HuH-7 (cell line): ENCODE data around the gene NAP1L1.

Source experiments
- DNase-seq: peaks from one replicate; pipeline ENCODE4 v3.0.0; 2011; ENCODE audit warnings: low spot score

Gene NAP1L1

GRCh38 chr12:76083904-76084862 is at the start of gene NAP1L1:
NAP1L1 (minus strand) TSS chr12:76084685; CDS start chr12:76074219, 10,466 bp downstream.
- peak; percentile 95 for DNase-seq

- no peak for DNase-seq
Observed at GRCh38 chr12:76127588-76127987, 43.1 kb upstream of the NAP1L1 start.

- DNase-seq: no peak
Observed at GRCh38 chr12:76124456-76124855, 40.0 kb upstream of the NAP1L1 start.

GRCh38 chr12:76123259-76124212 is 39.1 kb upstream of the NAP1L1 start:
- DNase-seq: no peak

- no peak for DNase-seq
Observed at GRCh38 chr12:76119887-76120286, 35.4 kb upstream of the NAP1L1 start.

GRCh38 chr12:76117751-76118150 is 33.3 kb upstream of the NAP1L1 start:
- no peak for DNase-seq

- DNase-seq: no peak
Observed at GRCh38 chr12:76117067-76117691, 32.7 kb upstream of the NAP1L1 start.

GRCh38 chr12:76113800-76114757 is 29.6 kb upstream of the NAP1L1 start:
- no peak for DNase-seq

GRCh38 chr12:76111209-76111749 is 26.8 kb upstream of the NAP1L1 start:
- no peak for DNase-seq

GRCh38 chr12:76109879-76110278 is 25.4 kb upstream of the NAP1L1 start:
- DNase-seq: no peak

GRCh38 chr12:76108356-76108755 is 23.9 kb upstream of the NAP1L1 start:
- DNase-seq: no peak

- no peak for DNase-seq
Observed at GRCh38 chr12:76106631-76107030, 22.1 kb upstream of the NAP1L1 start.

- DNase-seq: no peak
Observed at GRCh38 chr12:76103958-76104357, 19.5 kb upstream of the NAP1L1 start.

GRCh38 chr12:76101739-76102385 is 17.4 kb upstream of the NAP1L1 start:
- DNase-seq: no peak

GRCh38 chr12:76096079-76096646 is 11.7 kb upstream of the NAP1L1 start:
- no peak for DNase-seq

- no peak for DNase-seq
Observed at GRCh38 chr12:76094754-76095153, 10.3 kb upstream of the NAP1L1 start.

GRCh38 chr12:76091246-76091754 is 6.8 kb upstream of the NAP1L1 start:
- no peak for DNase-seq

GRCh38 chr12:76085520-76085868 is 1.0 kb upstream of the NAP1L1 start:
- no peak for DNase-seq

- DNase-seq: peak; percentile 73
Observed at GRCh38 chr12:76084863-76085519, 506 bp upstream of the NAP1L1 start.
